ENCODE data around the gene ANKRD45. TPM values are rescaled to one million over a fixed set of nuclear protein-coding genes. Genes with fewer than 3 reads are reported as not detected.
"Not testable (repeated sequence)": the region's sequence is repeated elsewhere in the genome, so short reads cannot be mapped to it uniquely, and the experiment has no call there.

ANKRD45 gene
- total RNA-seq, 2 experiments from 2014 or later: 0.20 TPM; not detected in 1

- peaks cover 4% of the 10 kb centered on the region for H3K27me3 Mint-ChIP-seq
- H3K36me3 Mint-ChIP-seq: peaks cover 6% of the 10 kb centered on the region
- no peaks in the 10 kb centered on the region for H3K4me1 Mint-ChIP-seq
- CTCF ChIA-PET: interaction anchor here (1.3 kb wide), 1 partner anchor 11 kb away, joined by 5 read pairs; no protein-coding TSS in a partner anchor
- no peak within 1 kb of the TSS for H3K27ac Mint-ChIP-seq
- DNase-seq: no peak
- peaks cover 6% of the 10 kb centered on the region for H3K9me3 Mint-ChIP-seq (ENCODE audit: low read depth)
- no peak within 1 kb of the TSS for H3K4me3 Mint-ChIP-seq
- no peak for ATAC-seq
Measured at GRCh38 chr1:173635116-173635515, 34.5 kb downstream of the ANKRD45 start, which contains the start of gene TEX50. Gene TEX50 (plus strand): TSS chr1:173635338. CDS start chr1:173635522, 184 bp downstream.

- no peak overlapping the region for H3K4me3 Mint-ChIP-seq
- no peak overlapping the region for H3K27ac Mint-ChIP-seq
- no peaks in the 10 kb centered on the region for H3K4me1 Mint-ChIP-seq
- ATAC-seq (no peak), DNase-seq (no peak)
- CTCF ChIA-PET: interaction anchor here (1.0 kb wide), 1 partner anchor 197 kb away, joined by 3 read pairs; no protein-coding TSS in a partner anchor
- H3K36me3 Mint-ChIP-seq: no peaks in the 10 kb centered on the region
- peaks cover 1% of the 10 kb centered on the region for H3K9me3 Mint-ChIP-seq (ENCODE audit: low read depth)
- peaks cover 4% of the 10 kb centered on the region for H3K27me3 Mint-ChIP-seq
Measured at GRCh38 chr1:173628888-173629287, 40.8 kb downstream of the ANKRD45 start.

- Mint-ChIP-seq H3K27me3 (peaks cover 1% of the 10 kb centered on the region), H3K4me1 (no peaks in the 10 kb centered on the region), H3K27ac (no peak overlapping the region), H3K36me3 (no peaks in the 10 kb centered on the region), H3K9me3 (ENCODE audit: low read depth) (no peaks in the 10 kb centered on the region), H3K4me3 (no peak overlapping the region)
- CTCF ChIA-PET: interaction anchor here (1.4 kb wide), 1 partner anchor 198 kb away, joined by 4 read pairs; no protein-coding TSS in a partner anchor
- ATAC-seq (no peak), DNase-seq (no peak)
Measured at GRCh38 chr1:173627269-173627668, 42.4 kb downstream of the ANKRD45 start.

GRCh38 chr1:173616859-173617258 is 52.8 kb downstream of the ANKRD45 start:
- H3K4me1 Mint-ChIP-seq: peaks cover 2% of the 10 kb centered on the region
- H3K4me3 Mint-ChIP-seq: no peak overlapping the region
- H3K9me3 Mint-ChIP-seq (ENCODE audit: low read depth): peaks cover 9% of the 10 kb centered on the region
- DNase-seq (no peak), ATAC-seq (no peak)
- H3K36me3 Mint-ChIP-seq: peaks cover 10% of the 10 kb centered on the region
- CTCF ChIA-PET: no interaction called here
- H3K27ac Mint-ChIP-seq: no peak overlapping the region
- peaks cover 7% of the 10 kb centered on the region for H3K27me3 Mint-ChIP-seq

- ATAC-seq, H3K4me3 Mint-ChIP-seq, CTCF ChIA-PET: not testable (repeated sequence)
Measured at GRCh38 chr1:173613086-173613485, 56.6 kb downstream of the ANKRD45 start.

GRCh38 chr1:173608503-173609216 is 61.0 kb downstream of the ANKRD45 start:
- Mint-ChIP-seq H3K27me3 (no peaks in the 10 kb centered on the region), H3K4me3 (no peak overlapping the region), H3K4me1 (no peaks in the 10 kb centered on the region), H3K27ac (no peak overlapping the region), H3K9me3 (ENCODE audit: low read depth) (peaks cover 2% of the 10 kb centered on the region), H3K36me3 (peaks cover 5% of the 10 kb centered on the region)
- ATAC-seq (no peak), DNase-seq (no peak)
- CTCF ChIA-PET: no interaction called here

More at GRCh38 chr1:173613086-173613485, 56.6 kb downstream of the ANKRD45 start:
- H3K4me1 Mint-ChIP-seq; H3K27ac Mint-ChIP-seq; DNase-seq; H3K9me3 Mint-ChIP-seq (ENCODE audit: low read depth); H3K36me3 Mint-ChIP-seq; H3K27me3 Mint-ChIP-seq: not testable (repeated sequence)

- no peak within 1 kb of the TSS for H3K4me3 Mint-ChIP-seq
- no peaks in the 10 kb centered on the region for H3K9me3 Mint-ChIP-seq (ENCODE audit: low read depth)
- H3K4me1 Mint-ChIP-seq: peaks cover 4% of the 10 kb centered on the region
- DNase-seq (no peak), ATAC-seq (no peak)
- CTCF ChIA-PET: interaction anchor here (1.2 kb wide), 1 partner anchor 587 kb away, joined by 3 read pairs; no protein-coding TSS in a partner anchor
- H3K36me3 Mint-ChIP-seq: peaks cover 2% of the 10 kb centered on the region
- H3K27ac Mint-ChIP-seq: no peak within 1 kb of the TSS
- H3K27me3 Mint-ChIP-seq: no peaks in the 10 kb centered on the region
Measured at GRCh38 chr1:173603056-173603591, 66.5 kb downstream of the ANKRD45 start, which contains the start of gene SLC9C2. Gene SLC9C2 (minus strand): TSS chr1:173603072. CDS start chr1:173601776, 1,296 bp downstream.

- CTCF ChIA-PET: no interaction called here
- peaks cover 2% of the 10 kb centered on the region for H3K36me3 Mint-ChIP-seq
- DNase-seq: no peak
- no peaks in the 10 kb centered on the region for H3K27me3 Mint-ChIP-seq
- no peak for ATAC-seq
- no peaks in the 10 kb centered on the region for H3K9me3 Mint-ChIP-seq (ENCODE audit: low read depth)
- H3K4me3 Mint-ChIP-seq: no peak overlapping the region
- H3K27ac Mint-ChIP-seq: no peak overlapping the region
- H3K4me1 Mint-ChIP-seq: peaks cover 4% of the 10 kb centered on the region
Measured at GRCh38 chr1:173601588-173601987, 68.1 kb downstream of the ANKRD45 start.

GRCh38 chr1:173596097-173596825 is 73.4 kb downstream of the ANKRD45 start:
- CTCF ChIA-PET: no interaction called here
- no peak overlapping the region for H3K27ac Mint-ChIP-seq
- DNase-seq (no peak), ATAC-seq (no peak)
- H3K4me1 Mint-ChIP-seq: no peaks in the 10 kb centered on the region
- no peaks in the 10 kb centered on the region for H3K36me3 Mint-ChIP-seq
- H3K27me3 Mint-ChIP-seq: peaks cover 5% of the 10 kb centered on the region
- H3K4me3 Mint-ChIP-seq: no peak overlapping the region
- H3K9me3 Mint-ChIP-seq (ENCODE audit: low read depth): peaks cover 3% of the 10 kb centered on the region

GRCh38 chr1:173591138-173591537 is 78.5 kb downstream of the ANKRD45 start:
- H3K27me3 Mint-ChIP-seq; DNase-seq; H3K36me3 Mint-ChIP-seq; H3K4me1 Mint-ChIP-seq; H3K9me3 Mint-ChIP-seq (ENCODE audit: low read depth); CTCF ChIA-PET; H3K27ac Mint-ChIP-seq; H3K4me3 Mint-ChIP-seq; ATAC-seq: not testable (repeated sequence)

GRCh38 chr1:173590557-173590956 is 79.1 kb downstream of the ANKRD45 start:
- DNase-seq (no peak), ATAC-seq (no peak)
- H3K4me3 Mint-ChIP-seq: no peak overlapping the region
- no peaks in the 10 kb centered on the region for H3K36me3 Mint-ChIP-seq
- H3K27ac Mint-ChIP-seq: no peak overlapping the region
- no peaks in the 10 kb centered on the region for H3K4me1 Mint-ChIP-seq
- peaks cover 5% of the 10 kb centered on the region for H3K27me3 Mint-ChIP-seq
- H3K9me3 Mint-ChIP-seq (ENCODE audit: low read depth): no peaks in the 10 kb centered on the region
- CTCF ChIA-PET: no interaction called here

- peaks cover 24% of the 10 kb centered on the region for H3K4me1 Mint-ChIP-seq
- ATAC-seq (peak; percentile 55), DNase-seq (no peak)
- H3K9me3 Mint-ChIP-seq (ENCODE audit: low read depth): no peaks in the 10 kb centered on the region
- no peaks in the 10 kb centered on the region for H3K27me3 Mint-ChIP-seq
- H3K4me3 Mint-ChIP-seq: no peak overlapping the region
- no peak overlapping the region for H3K27ac Mint-ChIP-seq
- CTCF ChIA-PET: no interaction called here
- H3K36me3 Mint-ChIP-seq: no peaks in the 10 kb centered on the region
Measured at GRCh38 chr1:173581383-173582079, 88.1 kb downstream of the ANKRD45 start.

GRCh38 chr1:173580658-173581057 is 89.0 kb downstream of the ANKRD45 start:
- Mint-ChIP-seq H3K27ac (no peak overlapping the region), H3K4me1 (peaks cover 24% of the 10 kb centered on the region)

More at GRCh38 chr1:173580658-173581057, 89.0 kb downstream of the ANKRD45 start:
- H3K4me3 Mint-ChIP-seq: no peak overlapping the region
- no peaks in the 10 kb centered on the region for H3K27me3 Mint-ChIP-seq
- DNase-seq (no peak), ATAC-seq (no peak)
- H3K36me3 Mint-ChIP-seq: no peaks in the 10 kb centered on the region
- no peaks in the 10 kb centered on the region for H3K9me3 Mint-ChIP-seq (ENCODE audit: low read depth)
- CTCF ChIA-PET: interaction anchor here (1.5 kb wide), 1 partner anchor 151 kb away, joined by 4 read pairs; no protein-coding TSS in a partner anchor
